SJSA1 (cell line): ENCODE results near the gene OR5D14. TPM values are rescaled to one million over a fixed set of nuclear protein-coding genes. Genes with fewer than 3 reads are reported as not detected.

Experiments used
- DNase-seq, 2 experiments: peaks; one replicate each; pipeline ENCODE4 v3.0.0-alpha.2; 2015 to 2020; ENCODE audit warnings: low spot score in 2 of 2, low read depth in 1 of 2
- H3K27ac ChIP-seq: fragments of 250-450 bp; sonication (Bioruptor Pico); 2 replicates; pipeline ENCODE4 v1.5.1; 2020; ENCODE audit warnings: mild to moderate bottlenecking, moderate library complexity
- H3K27me3 ChIP-seq: fragments of 250-450 bp; sonication (Bioruptor Pico); replicated peaks from 2 replicates; pipeline ENCODE4 v1.5.1; 2020; ENCODE audit warnings: mild to moderate bottlenecking, moderate library complexity
- H3K36me3 ChIP-seq: fragments of 250-450 bp; sonication (Bioruptor Pico); 2 replicates; pipeline ENCODE4 v1.5.1; 2020; ENCODE audit warnings: mild to moderate bottlenecking
- H3K4me1 ChIP-seq: fragments of 250-450 bp; sonication (Bioruptor Pico); replicated peaks from 2 replicates; pipeline ENCODE4 v1.6.1; 2021; ENCODE audit warnings: mild to moderate bottlenecking
- H3K4me3 ChIP-seq: fragments of 250-450 bp; sonication (Bioruptor Pico); 2 replicates; pipeline ENCODE4 v1.5.1; 2020; ENCODE audit warnings: mild to moderate bottlenecking
- H3K9me3 ChIP-seq: fragments of 250-450 bp; sonication (Bioruptor Pico); replicated peaks from 2 replicates; pipeline ENCODE4 v1.5.1; 2020; ENCODE audit warnings: mild to moderate bottlenecking
- total RNA-seq: library from RNA; depleted of rRNA; stranded (reverse); fragments of >200 nt; shearing (Covaris generic); gene quantifications from 2 replicates; pipeline ENCODE4 v1.2.3, GENCODE V29; 2014; rRNA removed

The OR5D14 gene
- not detected in 2 replicates for total RNA-seq

- no peak within 1 kb of the TSS for H3K27ac ChIP-seq
- no peaks in the 10 kb centered on the region for H3K36me3 ChIP-seq
- H3K4me3 ChIP-seq, result no peak within 1 kb of the TSS
- no peaks in the 10 kb centered on the region for H3K4me1 ChIP-seq
- no peaks in the 10 kb centered on the region for H3K27me3 ChIP-seq
- no peaks in the 10 kb centered on the region for H3K9me3 ChIP-seq
- DNase-seq, result no peak
These were observed at the start of gene OR5D14 for GRCh38 chr11:55795256-55795655. TSS of gene OR5D14 (plus strand) at chr11:55795556. CDS start at chr11:55795556, 0 bp downstream.

GRCh38 chr11:55773138-55773537 lies 22.2 kb upstream of the OR5D14 start, which contains the start of gene OR5D13:
TSS of gene OR5D13 (plus strand) at chr11:55773438. CDS start at chr11:55773438, 0 bp downstream.
- Histone ChIP-seq H3K36me3 (no peaks in the 10 kb centered on the region), H3K4me1 (no peaks in the 10 kb centered on the region), H3K27me3 (no peaks in the 10 kb centered on the region), H3K27ac (no peak within 1 kb of the TSS), H3K9me3 (0 out of 2 replicates have a peak, but pooled peaks cover 3% of the 10 kb centered on the region), H3K4me3 (no peak within 1 kb of the TSS)
- DNase-seq, result no peak

- no peaks in the 10 kb centered on the region for H3K9me3 ChIP-seq
- no peak overlapping the region for H3K4me3 ChIP-seq
- H3K27me3 ChIP-seq, result no peaks in the 10 kb centered on the region
- H3K36me3 ChIP-seq, result no peaks in the 10 kb centered on the region
- no peaks in the 10 kb centered on the region for H3K4me1 ChIP-seq
- no peak overlapping the region for H3K27ac ChIP-seq
- no peak for DNase-seq
These were observed 3.8 kb upstream of the OR5D14 start for GRCh38 chr11:55791606-55792005.

GRCh38 chr11:55793321-55793720 lies 2.0 kb upstream of the OR5D14 start:
- no peaks in the 10 kb centered on the region for H3K36me3 ChIP-seq
- DNase-seq, result no peak
- no peak overlapping the region for H3K27ac ChIP-seq
- no peaks in the 10 kb centered on the region for H3K4me1 ChIP-seq
- H3K4me3 ChIP-seq, result no peak overlapping the region
- no peaks in the 10 kb centered on the region for H3K27me3 ChIP-seq
- no peaks in the 10 kb centered on the region for H3K9me3 ChIP-seq

DNA sequence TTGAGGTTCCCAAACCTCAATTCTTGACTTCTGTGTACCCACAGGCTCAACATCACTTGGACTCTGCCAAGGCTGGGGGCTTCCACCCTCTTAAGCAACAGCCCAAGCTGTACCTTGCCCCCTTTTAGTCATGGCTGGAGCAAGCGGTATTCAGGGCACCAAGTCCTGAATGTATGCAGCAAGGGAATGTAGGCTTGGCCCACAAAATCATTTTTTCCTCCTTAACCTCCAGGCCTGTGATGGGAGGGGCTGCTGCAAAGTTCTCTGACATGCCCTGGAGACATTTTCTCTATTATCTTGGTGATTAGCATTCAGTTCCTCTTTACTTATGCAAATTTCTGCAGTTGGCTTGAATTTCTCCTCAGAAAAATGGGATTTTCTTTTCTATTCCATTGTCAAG lies 10.9 kb downstream of the OR5D14 start:
- H3K9me3 ChIP-seq, result no peaks in the 10 kb centered on the region
- DNase-seq, result no peak
- no peaks in the 10 kb centered on the region for H3K36me3 ChIP-seq
- no peaks in the 10 kb centered on the region for H3K4me1 ChIP-seq
- no peaks in the 10 kb centered on the region for H3K27me3 ChIP-seq
- H3K27ac ChIP-seq, result no peak overlapping the region
- no peak overlapping the region for H3K4me3 ChIP-seq

DNA sequence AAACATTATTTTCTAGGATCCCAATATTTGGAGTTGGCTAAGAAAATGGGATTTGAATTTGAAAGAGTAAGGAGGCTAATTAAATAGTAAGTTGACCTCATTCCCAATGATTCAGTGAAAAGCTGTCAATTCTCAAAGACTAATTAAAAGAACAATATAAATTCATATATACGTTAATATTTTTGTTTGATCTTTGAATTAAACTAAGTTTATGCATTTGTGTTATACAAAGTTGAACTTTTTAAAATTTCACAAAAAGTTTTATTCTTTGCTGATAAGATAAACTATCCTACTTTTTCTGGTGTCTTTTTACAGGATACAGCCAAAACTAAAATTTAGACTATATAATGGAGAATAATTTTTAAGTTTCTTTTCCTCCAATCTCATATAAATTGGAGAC lies 15.7 kb downstream of the OR5D14 start, which contains the start of gene OR5L1:
OR5L1 (plus strand) TSS at position 301 of the 400 bp plus-strand sequence. CDS start 100 bp downstream, outside the sequence.
- no peaks in the 10 kb centered on the region for H3K27me3 ChIP-seq
- no peaks in the 10 kb centered on the region for H3K9me3 ChIP-seq
- H3K4me3 ChIP-seq, result no peak within 1 kb of the TSS
- H3K27ac ChIP-seq, result no peak within 1 kb of the TSS
- no peaks in the 10 kb centered on the region for H3K36me3 ChIP-seq
- DNase-seq, result no peak
- no peaks in the 10 kb centered on the region for H3K4me1 ChIP-seq

- no peak for DNase-seq
- Histone ChIP-seq H3K4me1 (no peaks in the 10 kb centered on the region), H3K27ac (no peak within 1 kb of the TSS), H3K9me3 (no peaks in the 10 kb centered on the region), H3K27me3 (no peaks in the 10 kb centered on the region), H3K36me3 (no peaks in the 10 kb centered on the region), H3K4me3 (no peak within 1 kb of the TSS)
These were observed 24.0 kb downstream of the OR5D14 start, which contains the start of gene OR5D18 for GRCh38 chr11:55819330-55819729. TSS of gene OR5D18 (plus strand) at chr11:55819630. CDS start at chr11:55819630, 0 bp downstream.

GRCh38 chr11:55826919-55827318 lies 31.6 kb downstream of the OR5D14 start, which contains the start of gene OR5L2:
TSS of gene OR5L2 (plus strand) at chr11:55827219. CDS start at chr11:55827219, 0 bp downstream.
- Histone ChIP-seq H3K9me3 (no peaks in the 10 kb centered on the region), H3K27me3 (no peaks in the 10 kb centered on the region), H3K4me3 (no peak within 1 kb of the TSS), H3K4me1 (no peaks in the 10 kb centered on the region), H3K27ac (no peak within 1 kb of the TSS), H3K36me3 (no peaks in the 10 kb centered on the region)
- DNase-seq, result no peak

DNA sequence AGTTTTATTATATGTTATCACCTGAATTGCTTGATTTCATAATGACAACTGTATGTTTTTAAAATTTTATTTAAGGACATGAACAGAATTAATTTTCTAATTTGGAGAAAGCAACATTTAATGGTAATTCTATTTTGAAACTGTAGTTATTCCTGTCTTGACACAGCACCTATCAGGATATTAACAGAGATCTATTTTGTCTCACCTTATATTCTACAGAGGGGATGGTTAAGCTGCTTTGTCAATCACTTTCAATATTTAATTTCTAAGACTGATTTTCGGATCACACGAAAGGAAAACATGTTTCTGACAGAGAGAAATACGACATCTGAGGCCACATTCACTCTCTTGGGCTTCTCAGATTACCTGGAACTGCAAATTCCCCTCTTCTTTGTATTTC lies 43.1 kb downstream of the OR5D14 start, which contains the start of gene OR5D16:
OR5D16 (plus strand) TSS at position 301 of the 400 bp plus-strand sequence; CDS start at position 301, 0 bp downstream.
- DNase-seq, result no peak
- Histone ChIP-seq H3K4me1 (no peaks in the 10 kb centered on the region), H3K27ac (no peak within 1 kb of the TSS), H3K9me3 (no peaks in the 10 kb centered on the region), H3K4me3 (no peak within 1 kb of the TSS), H3K36me3 (no peaks in the 10 kb centered on the region), H3K27me3 (no peaks in the 10 kb centered on the region)

Other genes with a start within 250 kb of the OR5D14 start
- not detected in 2 replicates for gene OR4C15, start 241.1 kb upstream of the OR5D14 start, total RNA-seq
- not detected in 2 replicates for gene OR4C16, start 223.4 kb upstream of the OR5D14 start, total RNA-seq
- not detected in 2 replicates for gene OR4C11, start 187.9 kb upstream of the OR5D14 start, total RNA-seq
- gene OR4P4, start 160.4 kb upstream of the OR5D14 start, total RNA-seq, result not detected in 2 replicates
- gene OR4S2, start 147.2 kb upstream of the OR5D14 start, total RNA-seq, result not detected in 2 replicates
- not detected in 2 replicates for gene OR4C6, start 133.4 kb upstream of the OR5D14 start, total RNA-seq
- not detected in 2 replicates for gene OR5D13, start 22.1 kb upstream of the OR5D14 start, total RNA-seq
- gene OR5L1, start 15.8 kb downstream of the OR5D14 start, total RNA-seq, result not detected in 2 replicates
- gene OR5D18, start 24.1 kb downstream of the OR5D14 start, total RNA-seq, result not detected in 2 replicates
- gene OR5L2, start 31.7 kb downstream of the OR5D14 start, total RNA-seq, result not detected in 2 replicates
- not detected in 2 replicates for gene OR5D16, start 43.2 kb downstream of the OR5D14 start, total RNA-seq
- not detected in 2 replicates for gene TRIM51, start 87.7 kb downstream of the OR5D14 start, total RNA-seq
- not detected in 2 replicates for gene OR5W2, start 119.0 kb downstream of the OR5D14 start, total RNA-seq
- gene OR5I1, start 140.8 kb downstream of the OR5D14 start, total RNA-seq, result not detected in 2 replicates
- not detected in 2 replicates for gene OR10AG1, start 174.4 kb downstream of the OR5D14 start, total RNA-seq
- gene OR5F1, start 199.1 kb downstream of the OR5D14 start, total RNA-seq, result not detected in 2 replicates
- not detected in 2 replicates for gene OR5AS1, start 232.1 kb downstream of the OR5D14 start, total RNA-seq